ENCODE results near the gene NPEPPS.

NPEPPS gene

GRCh38 chr17:47651704-47652103 lies 120.8 kb downstream of the NPEPPS start:
- Histone ChIP-seq H3K9ac (ENCODE audit: low read depth, low read length) (no peak overlapping the region; the same call in 1 of the 2 replicates), H3K9me3 (ENCODE audit: control insufficient read depth, insufficient read depth, low read length) (no peaks in the 10 kb centered on the region), H3K4me1 (ENCODE audit: insufficient read depth, low read length) (peaks cover 10% of the 10 kb centered on the region), H3K36me3 (ENCODE audit: insufficient read depth, low read length) (peaks cover 52% of the 10 kb centered on the region)

- no peak overlapping the region for H3K9ac ChIP-seq (ENCODE audit: low read depth, low read length)
These were observed 121.7 kb downstream of the NPEPPS start for GRCh38 chr17:47652570-47652969.

GRCh38 chr17:47653442-47653841 lies 122.5 kb downstream of the NPEPPS start:
- Histone ChIP-seq H3K4me1 (ENCODE audit: insufficient read depth, low read length) (peaks cover 10% of the 10 kb centered on the region), H3K9me3 (ENCODE audit: control insufficient read depth, insufficient read depth, low read length) (no peaks in the 10 kb centered on the region), H3K36me3 (ENCODE audit: insufficient read depth, low read length) (peaks cover 69% of the 10 kb centered on the region), H3K9ac (ENCODE audit: low read depth, low read length) (no peak overlapping the region)

More at GRCh38 chr17:47652570-47652969, 121.7 kb downstream of the NPEPPS start:
- H3K9me3 ChIP-seq (ENCODE audit: control insufficient read depth, insufficient read depth, low read length) = no peaks in the 10 kb centered on the region
- H3K36me3 ChIP-seq (ENCODE audit: insufficient read depth, low read length) = peaks cover 60% of the 10 kb centered on the region
- H3K4me1 ChIP-seq (ENCODE audit: insufficient read depth, low read length) = peaks cover 10% of the 10 kb centered on the region

- Histone ChIP-seq H3K9me3 (ENCODE audit: control insufficient read depth, insufficient read depth, low read length) (no peaks in the 10 kb centered on the region), H3K36me3 (ENCODE audit: insufficient read depth, low read length) (peaks cover 76% of the 10 kb centered on the region), H3K4me1 (ENCODE audit: insufficient read depth, low read length) (peaks cover 10% of the 10 kb centered on the region), H3K9ac (ENCODE audit: low read depth, low read length) (no peak overlapping the region)
These were observed 124.1 kb downstream of the NPEPPS start for GRCh38 chr17:47654991-47655390.

GRCh38 chr17:47660064-47660492 lies 129.2 kb downstream of the NPEPPS start:
- peaks cover 7% of the 10 kb centered on the region; the same call in 1 of the 2 replicates for H3K4me1 ChIP-seq (ENCODE audit: insufficient read depth, low read length)
- no peaks in the 10 kb centered on the region for H3K9me3 ChIP-seq (ENCODE audit: control insufficient read depth, insufficient read depth, low read length)
- H3K9ac ChIP-seq (ENCODE audit: low read depth, low read length) = no peak overlapping the region
- peaks cover 73% of the 10 kb centered on the region for H3K36me3 ChIP-seq (ENCODE audit: insufficient read depth, low read length)

GRCh38 chr17:47663912-47664623 lies 133.2 kb downstream of the NPEPPS start:
- Histone ChIP-seq H3K9me3 (ENCODE audit: control insufficient read depth, insufficient read depth, low read length) (no peaks in the 10 kb centered on the region), H3K9ac (ENCODE audit: low read depth, low read length) (no peak overlapping the region), H3K36me3 (ENCODE audit: insufficient read depth, low read length) (peaks cover 63% of the 10 kb centered on the region), H3K4me1 (ENCODE audit: insufficient read depth, low read length) (peaks cover 10% of the 10 kb centered on the region; the same call in 1 of the 2 replicates)

GRCh38 chr17:47664624-47664941 lies 133.7 kb downstream of the NPEPPS start:
- no peak overlapping the region for H3K9ac ChIP-seq (ENCODE audit: low read depth, low read length)
- no peaks in the 10 kb centered on the region for H3K9me3 ChIP-seq (ENCODE audit: control insufficient read depth, insufficient read depth, low read length)
- H3K36me3 ChIP-seq (ENCODE audit: insufficient read depth, low read length) = peaks cover 68% of the 10 kb centered on the region
- peaks cover 10% of the 10 kb centered on the region; the same call in 1 of the 2 replicates for H3K4me1 ChIP-seq (ENCODE audit: insufficient read depth, low read length)

- H3K4me1 ChIP-seq (ENCODE audit: insufficient read depth, low read length) = peaks cover 10% of the 10 kb centered on the region; the same call in 1 of the 2 replicates
- peaks cover 71% of the 10 kb centered on the region for H3K36me3 ChIP-seq (ENCODE audit: insufficient read depth, low read length)
- H3K9me3 ChIP-seq (ENCODE audit: control insufficient read depth, insufficient read depth, low read length) = no peaks in the 10 kb centered on the region
- no peak overlapping the region for H3K9ac ChIP-seq (ENCODE audit: low read depth, low read length)
These were observed 134.7 kb downstream of the NPEPPS start for GRCh38 chr17:47665655-47666054.

- H3K9me3 ChIP-seq (ENCODE audit: control insufficient read depth, insufficient read depth, low read length) = no peaks in the 10 kb centered on the region
These were observed 138.2 kb downstream of the NPEPPS start for GRCh38 chr17:47669081-47669480.

GRCh38 chr17:47670064-47670463 lies 139.2 kb downstream of the NPEPPS start:
- no peaks in the 10 kb centered on the region for H3K9me3 ChIP-seq (ENCODE audit: control insufficient read depth, insufficient read depth, low read length)
- H3K4me1 ChIP-seq (ENCODE audit: insufficient read depth, low read length) = peaks cover 3% of the 10 kb centered on the region; the same call in 1 of the 2 replicates
- H3K9ac ChIP-seq (ENCODE audit: low read depth, low read length) = no peak overlapping the region
- peaks cover 79% of the 10 kb centered on the region for H3K36me3 ChIP-seq (ENCODE audit: insufficient read depth, low read length)

More at GRCh38 chr17:47669081-47669480, 138.2 kb downstream of the NPEPPS start:
- peaks cover 77% of the 10 kb centered on the region for H3K36me3 ChIP-seq (ENCODE audit: insufficient read depth, low read length)
- no peak overlapping the region for H3K9ac ChIP-seq (ENCODE audit: low read depth, low read length)
- peaks cover 10% of the 10 kb centered on the region; the same call in 1 of the 2 replicates for H3K4me1 ChIP-seq (ENCODE audit: insufficient read depth, low read length)
